Pancreas (tissue), 10 donors: ENCODE measurements around the gene PRR16. TPM values are rescaled to one million over a fixed set of nuclear protein-coding genes. Genes with fewer than 3 reads are reported as not detected.

Experiments
- ATAC-seq, 4 donors: fragments of 200-7000 bp; cut with Tn5 transposase; one replicate each; pipeline versions ENCODE4 v1.8.0 to v1.9.1; 2020; ENCODE audit warnings: mild to moderate bottlenecking in 4 of 4, moderate library complexity in 4 of 4
- DNase-seq, 6 donors: peaks; one replicate each; pipeline ENCODE4 v3.0.0-alpha.2; 2020
- FAIRE-seq: peaks from 2 replicates; lab custom pipeline; 2012; peaks lifted over from hg19 to GRCh38; lab: Jason Lieb, UNC
- H3K27ac ChIP-seq, 4 donors: fragments of 200-600 bp; sonication (generic); 1 replicate in 3 of 4; 2 replicates in 1 of 4; pipeline versions ENCODE4 v1.5.0 to v1.8.0; 2020
- H3K27me3 ChIP-seq, 4 donors: fragments of 200-600 bp; one replicate each; pipeline ENCODE4 v1.8.0; 2021
- H3K36me3 ChIP-seq, 3 donors: fragments of 200-600 bp; sonication (generic) in 1 of 3; one replicate each; pipeline versions ENCODE4 v1.5.0 to v1.8.0; 2020 to 2021
- H3K4me1 ChIP-seq, 3 donors: fragments of 200-600 bp; one replicate each; pipeline ENCODE4 v1.8.0; 2021
- H3K4me3 ChIP-seq, 4 donors: fragments of 200-600 bp; sonication (generic) in 2 of 4; one replicate each; pipeline versions ENCODE4 v1.5.0 to v1.8.0; 2020 to 2021
- H3K9me3 ChIP-seq, 4 donors: fragments of 200-600 bp; one replicate each; pipeline ENCODE4 v1.8.0; 2021
- CTCF ChIP-seq, 4 donors: fragments of 200-600 bp; sonication (generic) in 3 of 4; IDR thresholded peaks; one replicate each; pipeline versions ENCODE4 v1.5.0 to v1.8.0; 2021; ENCODE audit warnings: antibody characterized with exemption in 4 of 4
- WGBS, 2 donors: extraction: QIAGEN DNeasy Blood & Tissue Kit; methylation state at CpG; one replicate each; pipeline ENCODE4 v1.1.7; 2013; 5-methylcytosine and 5-hydroxymethylcytosine counted together
- intact Hi-C, 3 donors: fragments of 100-400 bp; cut with DNase I; formaldehyde crosslinking; loops; one replicate each; pipeline versions ENCODE4 v1.11.1 to v1.14.2; 2022
- polyA plus RNA-seq, 2 donors: library from polyadenylated mRNA; stranded (reverse); fragments of 200-250 nt; gene quantifications; one replicate each; pipeline ENCODE4 v1.2.3, GENCODE V29; 2013
- total RNA-seq, 6 donors: library from RNA; stranded (reverse); fragmentation: NEBNext Ultra II Directional in 4 of 6; extraction: Animal tissue kit (Norgen Biotek cat#: 25700) in 4 of 6; gene quantifications; one replicate each; pipeline versions ENCODE4 v1.2.1 to v1.2.4, GENCODE V29; 2021 to 2023
- donor health status: healthy with polysubstance abuse.
- donor health status: DM: no; HTN: no; CAD: no; lungs with moderate emphysema.
- donor health status: DM: no; HTN: no; CAD: no.
- donor health status: control.
- donor health status: control.
- donor health status: Bipolar disorder and iron deficiency.
- donor health status: DM: yes; HTN: yes; CAD: no.
- donor health status: DM: no; HTN: no; CAD: no.
- donor health status: DM: no; HTN: no; CAD: no.
- donor health status: DM: yes; HTN: yes; CAD: no.

PRR16 gene
- total and polyA plus RNA-seq, 8 donors = 0.19 to 2.5 (median 0.56) TPM

GRCh38 chr5:120640778-120641177, 176.7 kb downstream of the PRR16 start:
- no peaks in the 10 kb centered on the region for H3K9me3 ChIP-seq
- TF ChIP-seq CTCF (IDR thresholded peaks at IDR 0.05) = no peak
- ATAC-seq = no peak
- no peaks in the 10 kb centered on the region for H3K36me3 ChIP-seq
- no peaks in the 10 kb centered on the region for H3K27me3 ChIP-seq
- FAIRE-seq = no peak
- intact Hi-C loops = no loop called here
- no peak overlapping the region for H3K4me3 ChIP-seq
- no peak overlapping the region for H3K27ac ChIP-seq
- DNase-seq = no peak
- 83 to 85% methylated on average over 3 of the region's 3 CpGs for WGBS, 2 donors
- H3K4me1 ChIP-seq = no peaks in the 10 kb centered on the region

DNA sequence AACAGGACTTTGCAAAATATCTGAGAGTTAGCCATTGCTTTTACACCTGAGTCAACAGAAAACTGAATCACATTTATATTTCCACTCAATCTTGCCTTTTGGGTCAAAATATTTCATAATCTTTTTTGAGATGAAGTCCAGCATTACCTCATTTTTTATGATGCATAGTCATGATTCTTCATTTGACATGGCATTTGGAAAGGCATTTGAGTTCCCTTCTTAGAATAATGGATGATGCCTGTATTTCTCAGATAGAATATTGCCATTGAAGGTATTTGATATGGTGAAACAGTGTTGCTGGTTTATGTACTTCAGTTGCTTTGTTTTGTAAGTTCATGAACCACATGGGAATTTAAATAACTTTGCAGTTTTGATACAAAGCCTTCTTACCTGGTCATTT, 180.4 kb downstream of the PRR16 start:
- DNase-seq (no peak), ATAC-seq (no peak), FAIRE-seq (no peak)
- Histone ChIP-seq H3K36me3 (no peaks in the 10 kb centered on the region), H3K27me3 (no peaks in the 10 kb centered on the region), H3K27ac (no peak overlapping the region), H3K9me3 (no peaks in the 10 kb centered on the region), H3K4me3 (no peak overlapping the region), H3K4me1 (no peaks in the 10 kb centered on the region)
- TF ChIP-seq CTCF (IDR thresholded peaks at IDR 0.05) = no peak
- intact Hi-C loops = no loop called here

DNA sequence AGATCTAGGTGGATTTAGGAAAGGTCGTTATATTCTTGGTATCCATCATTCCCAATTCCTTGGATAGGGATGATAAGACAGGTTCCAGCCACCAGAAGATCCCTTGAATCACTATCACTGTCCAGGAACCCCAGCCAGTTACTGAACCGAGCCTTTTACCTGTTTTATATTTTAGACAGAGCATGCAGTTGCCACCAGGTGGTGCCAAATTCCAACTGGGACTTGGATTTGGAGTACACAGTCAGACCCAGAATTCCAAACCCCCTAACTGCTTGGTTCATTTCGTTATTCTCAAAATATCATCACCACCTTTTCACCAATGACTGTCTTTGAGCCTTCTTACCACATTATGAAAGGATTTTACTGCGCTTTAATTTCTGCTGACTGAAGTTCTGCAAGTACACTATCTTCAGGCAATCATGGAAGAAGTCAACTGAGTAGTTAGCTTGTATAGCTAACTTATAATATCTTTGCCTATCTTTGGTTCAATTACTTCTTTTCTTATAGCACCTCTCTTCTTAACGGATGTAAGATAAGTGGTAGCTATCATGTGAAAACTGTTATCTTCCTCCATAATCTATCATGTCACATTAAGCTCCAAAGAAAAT, 191.8 kb downstream of the PRR16 start:
- Histone ChIP-seq H3K9me3 (no peaks in the 10 kb centered on the region), H3K27me3 (no peaks in the 10 kb centered on the region), H3K27ac (no peak overlapping the region), H3K4me1 (no peaks in the 10 kb centered on the region), H3K36me3 (no peaks in the 10 kb centered on the region), H3K4me3 (no peak overlapping the region)
- FAIRE-seq (no peak), ATAC-seq (peak in 3 of 4 donors; percentile 53 to 73 (median 71)), DNase-seq (peak in 3 of 6 donors; percentile 17 to 35 (median 17))
- WGBS, 2 donors = 27 to 31% methylated on average over 5 of the region's 5 CpGs
- peak in 2 of 4 donors; percentile 28 to 47 for TF ChIP-seq CTCF (IDR thresholded peaks at IDR 0.05)
- intact Hi-C loops = no loop called here

DNA sequence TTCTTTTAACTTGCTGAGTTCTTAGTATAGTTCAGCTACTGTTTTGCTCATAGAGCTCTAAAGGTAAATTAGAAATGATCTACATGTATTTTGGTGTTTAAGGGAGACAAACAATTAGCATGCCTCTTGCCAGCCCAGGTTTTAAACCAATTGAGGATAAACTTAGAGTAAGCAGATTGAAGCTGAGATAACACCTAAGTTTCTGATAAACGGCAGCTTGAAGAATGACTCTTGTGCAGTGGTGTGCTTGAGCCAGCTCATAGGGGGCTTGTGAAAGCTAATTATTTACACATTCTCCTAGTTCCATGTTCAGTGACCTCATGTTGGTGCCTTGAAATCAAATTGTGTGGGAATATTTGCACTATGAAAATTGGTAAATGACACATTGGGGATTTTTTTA, 193.0 kb downstream of the PRR16 start:
- ATAC-seq (no peak), DNase-seq (no peak), FAIRE-seq (no peak)
- intact Hi-C loops = no loop called here
- no peak for TF ChIP-seq CTCF (IDR thresholded peaks at IDR 0.05)
- H3K27ac ChIP-seq = no peak overlapping the region
- H3K4me3 ChIP-seq = no peak overlapping the region
- WGBS, 2 donors = 11 to 14% methylated on average over 1 of the region's 1 CpG
- no peaks in the 10 kb centered on the region for H3K36me3 ChIP-seq
- H3K9me3 ChIP-seq = no peaks in the 10 kb centered on the region
- no peaks in the 10 kb centered on the region for H3K27me3 ChIP-seq
- no peaks in the 10 kb centered on the region for H3K4me1 ChIP-seq

GRCh38 chr5:120677481-120677880, 213.4 kb downstream of the PRR16 start:
- ATAC-seq (no peak), FAIRE-seq (no peak), DNase-seq (no peak)
- TF ChIP-seq CTCF (IDR thresholded peaks at IDR 0.05) = no peak
- intact Hi-C loops = loop anchor here in 1 of 3 donors (10.0 kb wide), 1 partner anchor 1267 kb away; no protein-coding TSS in a partner anchor
- Histone ChIP-seq H3K27me3 (no peaks in the 10 kb centered on the region), H3K4me1 (no peaks in the 10 kb centered on the region), H3K36me3 (no peaks in the 10 kb centered on the region), H3K4me3 (no peak overlapping the region), H3K9me3 (no peaks in the 10 kb centered on the region), H3K27ac (no peak overlapping the region)
